GM12873 (cell line): ENCODE measurements around the gene PKDREJ.

Experiments used
- TF ChIP-seq, protein P1 (sequence below): IDR thresholded peaks from 2 replicates; pipeline ENCODE4 v1.5.1; 2012; ENCODE audit warnings: low read depth, mild to moderate bottlenecking, moderate library complexity, low read length, control low read depth; ENCODE audit not compliant: insufficient read depth; ENCODE audit errors: missing control alignments

PKDREJ gene

DNA sequence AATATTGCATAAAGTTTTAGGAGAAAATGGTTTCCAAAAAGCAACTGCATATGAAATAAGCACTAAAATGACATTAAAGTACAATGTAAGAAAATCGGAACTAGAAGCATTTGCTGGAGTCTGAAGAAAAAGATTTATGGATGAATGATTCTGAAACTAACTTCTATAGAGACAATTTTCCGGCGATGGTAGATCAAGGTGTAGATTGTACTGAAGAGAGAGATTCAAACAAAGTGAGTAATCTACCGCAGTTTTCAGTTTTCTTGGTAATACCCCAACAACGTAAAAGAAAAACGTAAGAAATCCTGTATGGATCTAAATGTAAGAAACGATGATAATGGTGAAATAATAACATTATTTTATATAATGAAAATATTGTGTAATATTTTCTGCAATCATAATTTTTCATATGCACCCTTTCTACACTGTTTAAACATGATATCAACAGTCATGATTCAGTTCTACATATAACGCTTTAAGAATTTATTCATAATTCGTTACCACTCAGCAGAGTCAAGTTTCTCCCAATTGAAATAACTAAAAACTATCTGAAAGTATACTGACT lies 11.2 kb downstream of the PKDREJ start:
- TF ChIP-seq, protein P1, sequence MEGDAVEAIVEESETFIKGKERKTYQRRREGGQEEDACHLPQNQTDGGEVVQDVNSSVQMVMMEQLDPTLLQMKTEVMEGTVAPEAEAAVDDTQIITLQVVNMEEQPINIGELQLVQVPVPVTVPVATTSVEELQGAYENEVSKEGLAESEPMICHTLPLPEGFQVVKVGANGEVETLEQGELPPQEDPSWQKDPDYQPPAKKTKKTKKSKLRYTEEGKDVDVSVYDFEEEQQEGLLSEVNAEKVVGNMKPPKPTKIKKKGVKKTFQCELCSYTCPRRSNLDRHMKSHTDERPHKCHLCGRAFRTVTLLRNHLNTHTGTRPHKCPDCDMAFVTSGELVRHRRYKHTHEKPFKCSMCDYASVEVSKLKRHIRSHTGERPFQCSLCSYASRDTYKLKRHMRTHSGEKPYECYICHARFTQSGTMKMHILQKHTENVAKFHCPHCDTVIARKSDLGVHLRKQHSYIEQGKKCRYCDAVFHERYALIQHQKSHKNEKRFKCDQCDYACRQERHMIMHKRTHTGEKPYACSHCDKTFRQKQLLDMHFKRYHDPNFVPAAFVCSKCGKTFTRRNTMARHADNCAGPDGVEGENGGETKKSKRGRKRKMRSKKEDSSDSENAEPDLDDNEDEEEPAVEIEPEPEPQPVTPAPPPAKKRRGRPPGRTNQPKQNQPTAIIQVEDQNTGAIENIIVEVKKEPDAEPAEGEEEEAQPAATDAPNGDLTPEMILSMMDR = no peak

DNA sequence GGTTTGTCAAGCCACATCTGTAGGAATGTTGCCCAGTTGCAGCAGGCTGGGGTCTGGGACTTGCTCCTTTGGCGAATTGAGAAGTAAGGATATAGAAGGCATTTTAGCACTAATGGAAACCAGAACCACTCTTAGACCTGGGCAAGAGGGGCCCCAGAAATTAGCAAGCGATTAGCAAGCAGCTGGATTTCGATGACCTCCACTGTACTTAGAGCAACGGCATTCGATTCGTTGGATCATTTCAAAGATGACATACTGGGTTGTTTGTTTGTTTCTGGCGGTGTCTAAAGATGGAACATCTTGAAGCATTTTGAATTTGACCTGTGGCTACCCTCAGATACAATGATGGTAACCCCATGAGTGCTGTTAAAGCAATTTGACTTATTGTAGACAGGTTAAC lies 11.9 kb downstream of the PKDREJ start:
- TF ChIP-seq, protein P1 = no peak

DNA sequence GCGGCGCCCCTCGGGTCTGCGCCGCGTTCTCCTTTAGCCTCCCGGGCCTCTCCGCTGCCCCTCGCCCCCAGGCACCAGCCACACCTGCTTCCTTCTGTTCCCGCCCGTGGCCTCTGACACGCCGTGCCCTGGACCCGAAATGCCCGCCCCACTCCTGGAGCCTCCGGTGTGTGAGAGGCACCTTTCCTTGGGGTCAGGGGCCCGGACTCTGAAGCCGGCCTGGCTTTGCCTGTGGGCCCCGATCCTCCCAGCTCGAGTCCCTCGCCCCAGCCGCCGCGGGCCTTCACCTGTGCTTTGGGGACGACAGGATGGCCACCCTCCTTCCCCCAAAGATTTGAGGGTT lies 12.4 kb downstream of the PKDREJ start:
- TF ChIP-seq, protein P1 = no peak

DNA sequence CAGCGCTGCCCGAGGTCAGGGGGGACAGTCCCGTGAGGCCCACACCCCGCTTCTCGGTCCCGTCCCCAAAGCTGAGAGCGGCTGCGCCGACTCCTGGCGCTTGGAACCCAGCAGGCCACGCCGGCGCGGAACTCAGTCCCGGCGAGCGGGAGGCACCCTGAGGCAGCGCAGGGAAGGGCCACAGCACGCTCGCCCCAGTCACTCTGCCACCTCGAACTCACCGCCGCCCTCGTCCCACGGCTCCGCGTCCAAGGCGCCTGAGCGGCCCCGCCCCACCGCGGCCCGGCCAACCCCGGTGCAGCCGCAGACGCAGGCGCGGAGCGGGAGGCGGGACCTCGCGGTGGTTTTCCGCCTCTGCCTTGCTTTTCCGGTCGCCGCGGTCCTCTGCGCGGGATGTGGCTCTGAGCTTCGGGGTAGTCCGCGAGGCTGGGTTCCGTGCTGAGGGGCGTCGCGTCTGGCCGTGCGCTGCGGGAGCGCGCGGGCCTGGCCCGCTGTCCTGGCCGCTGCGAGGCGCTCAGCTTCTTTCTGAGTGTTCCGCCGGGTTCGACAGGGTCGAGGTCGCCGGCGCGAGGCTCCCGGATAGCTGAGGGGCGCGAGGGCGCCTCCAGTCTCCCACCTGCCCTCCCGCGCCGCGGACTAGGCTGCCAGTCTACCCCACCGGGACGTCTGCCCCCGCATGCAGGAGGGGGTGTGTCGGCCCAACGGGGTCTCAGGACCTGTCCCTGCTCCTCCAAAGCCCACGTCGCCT lies 12.9 kb downstream of the PKDREJ start, which contains the start of gene CDPF1:
Gene CDPF1 (minus strand): TSS at position 259 of the 748 bp plus-strand sequence. CDS start 2,009 bp downstream, outside the sequence.
- TF ChIP-seq, protein P1 = peak; percentile 8

DNA sequence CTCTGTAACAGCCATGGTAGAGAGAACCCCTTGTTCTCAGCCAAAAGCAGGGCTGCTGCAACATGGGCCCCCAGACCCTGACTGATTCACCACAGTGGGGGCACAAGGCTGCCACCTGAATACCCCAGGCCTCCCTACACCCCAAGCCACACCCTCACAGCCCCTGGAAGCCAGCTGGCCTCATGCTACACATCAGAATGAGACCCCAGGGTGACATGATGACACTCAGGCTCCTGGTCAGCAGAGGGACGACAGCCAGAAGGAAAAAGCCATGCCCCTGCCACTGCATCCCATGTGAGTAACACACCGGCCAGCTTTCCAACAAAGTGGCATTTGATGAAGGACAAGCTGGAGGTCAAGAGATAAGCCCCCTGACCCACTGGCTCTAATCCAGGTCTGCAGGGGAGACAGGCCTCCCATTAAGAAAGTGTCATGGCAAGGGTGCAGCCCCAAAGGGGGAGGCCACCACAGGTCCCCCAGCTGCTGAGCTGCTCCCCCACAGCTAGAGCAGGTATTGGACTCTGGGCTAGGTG lies 15.6 kb downstream of the PKDREJ start:
- TF ChIP-seq, protein P1 = no peak

DNA sequence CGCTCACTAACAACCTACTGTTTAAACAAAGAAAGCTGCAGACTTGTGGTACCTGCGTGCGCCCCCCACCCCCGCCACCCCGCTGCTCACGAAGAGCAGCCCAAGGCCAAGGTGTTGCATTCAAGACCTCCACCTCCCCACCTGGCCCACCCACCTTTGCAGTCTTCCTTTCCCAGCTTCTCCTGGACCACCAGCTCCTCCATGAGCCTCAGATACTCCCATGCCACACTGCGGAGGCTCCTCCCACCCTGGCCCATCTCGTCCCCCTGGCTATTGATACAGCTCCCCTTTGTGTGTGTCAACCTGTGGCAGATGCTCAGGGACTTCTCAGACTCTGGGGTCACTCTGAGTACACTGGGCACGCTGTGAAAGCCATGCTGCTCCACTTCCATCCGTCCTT lies 17.0 kb downstream of the PKDREJ start:
- TF ChIP-seq, protein P1 = no peak

DNA sequence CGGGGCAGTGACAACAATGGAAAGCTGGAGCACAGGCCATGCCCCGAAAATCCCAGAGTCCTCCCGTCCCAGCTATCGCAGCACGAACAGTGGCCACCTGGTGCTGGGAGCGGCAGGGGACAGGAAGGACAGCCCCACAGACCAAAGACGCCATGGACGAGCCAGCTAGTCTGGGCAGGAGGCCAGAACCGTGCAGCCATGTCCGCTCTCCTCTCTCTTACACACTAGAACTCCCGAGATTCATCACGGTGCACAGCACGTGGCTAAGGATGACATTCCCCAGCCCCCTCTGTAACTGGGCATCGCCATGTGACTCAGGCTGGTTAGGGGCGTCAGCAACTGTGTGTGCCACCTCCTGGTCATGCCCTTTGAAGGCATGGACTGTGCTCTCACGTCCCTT lies 17.6 kb downstream of the PKDREJ start:
- TF ChIP-seq, protein P1 = no peak
